ENCODE data around the gene TMEM131. TPM values are rescaled to one million over a fixed set of nuclear protein-coding genes. Genes with fewer than 3 reads are reported as not detected.

Gene TMEM131
- total and polyA plus RNA-seq, 2 of the 8 experiments (the other 6 are each of a cell fraction or from before 2014, with no cell fraction given) = 9.7 to 22.9 TPM

DNA sequence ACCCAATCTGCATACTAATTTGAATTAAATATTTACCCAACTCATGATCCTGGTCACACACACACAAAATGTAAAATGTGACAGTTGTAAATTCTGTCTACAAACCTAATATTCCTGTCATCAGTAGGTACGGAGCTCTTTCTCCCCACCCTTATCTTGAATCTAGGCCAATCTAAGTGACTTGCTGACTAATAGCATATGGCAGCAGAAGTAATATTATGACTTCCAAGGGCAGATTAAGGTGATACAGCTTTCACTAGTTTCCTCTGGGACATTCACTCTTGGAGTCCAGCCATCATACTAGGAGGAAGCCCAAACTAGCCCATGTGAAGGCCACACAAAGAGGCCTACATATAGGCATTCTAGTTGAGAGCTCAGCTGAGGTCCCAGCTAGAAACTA, 89.4 kb downstream of the TMEM131 start:
- Histone ChIP-seq H4K8ac (ENCODE audit: extremely low read depth, insufficient read depth, low read length) (no peak overlapping the region), H3K14ac (ENCODE audit: insufficient read length) (no peak overlapping the region), H3K9ac (replicated peaks in 1 of 4; ENCODE audit: extremely low read depth in 1 of 4, low read depth in 3 of 4, low read length in 3 of 4) (no peak overlapping the region), H3K27me3 (replicated peaks in 1 of 4; ENCODE audit: control insufficient read depth in 3 of 4, extremely low read depth in 1 of 4, insufficient read depth in 3 of 4, low read length in 3 of 4) (no peaks in the 10 kb centered on the region; a peak in 1 of 7 replicates), H3K4ac (replicated peaks; ENCODE audit: insufficient read length, low read depth, low read length) (no peak overlapping the region), H3K23ac (ENCODE audit: insufficient read length) (no peak overlapping the region), H2BK12ac (ENCODE audit: low read depth, low read length) (no peak overlapping the region), H3K27ac (ENCODE audit: low read depth, low read length) (no peak overlapping the region), H3K4me1 (replicated peaks in 1 of 4; ENCODE audit: control insufficient read depth in 3 of 4, insufficient read depth in 4 of 4, low read length in 3 of 4) (no peaks in the 10 kb centered on the region), H4K91ac (replicated peaks; ENCODE audit: insufficient read length, low read length) (no peak overlapping the region), H2BK120ac (replicated peaks; ENCODE audit: low read depth, low read length) (no peak overlapping the region), H4K5ac (ENCODE audit: insufficient read length, low read depth, low read length) (no peak overlapping the region), H2BK15ac (ENCODE audit: low read length) (no peak overlapping the region), H3K18ac (ENCODE audit: extremely low read depth, low read length) (no peak overlapping the region), H3K4me3 (ENCODE audit: extremely low read depth in 1 of 4, insufficient read depth in 2 of 4, low read depth in 3 of 4, low read length in 4 of 4) (no peak overlapping the region), H2BK5ac (ENCODE audit: low read depth, low read length) (no peak overlapping the region), H4K20me1 (replicated peaks in 1 of 2; ENCODE audit: control insufficient read depth in 1 of 2, insufficient read depth in 2 of 2, low read length in 2 of 2) (no peaks in the 10 kb centered on the region), H3K9me3 (ENCODE audit: insufficient read depth in 2 of 2, low read depth in 1 of 2, low read length in 1 of 2) (no peaks in the 10 kb centered on the region), H3K79me1 (ENCODE audit: low read depth, low read length) (no peaks in the 10 kb centered on the region), H3K36me3 (ENCODE audit: control insufficient read depth in 2 of 4, insufficient read depth in 4 of 4, low read length in 3 of 4) (no peaks in the 10 kb centered on the region), H2BK20ac (ENCODE audit: low read length) (no peak overlapping the region), H3K4me2 (ENCODE audit: insufficient read depth in 1 of 2, low read depth in 2 of 2, low read length in 2 of 2) (no peak overlapping the region), H3K79me2 (ENCODE audit: control insufficient read depth in 1 of 2, insufficient read depth in 2 of 2, low read length in 2 of 2) (no peaks in the 10 kb centered on the region), H3K23me2 (ENCODE audit: low read depth, low read length) (no peaks in the 10 kb centered on the region), H2AFZ (ENCODE audit: low read length) (no peak overlapping the region), H3K56ac (replicated peaks; ENCODE audit: insufficient read length, low read depth, low read length) (no peak overlapping the region), H2AK5ac (ENCODE audit: low read depth, low read length) (no peak overlapping the region)
- ChIA-PET CTCF (ENCODE audit: partially characterized antibody) (interaction anchor here (0.7 to 0.9 kb wide), 3 partner anchors 14 to 179 kb away, joined by 3 to 4 read pairs (median 3); no protein-coding TSS in a partner anchor), POLR2A (ENCODE audit: partially characterized antibody) (no interaction called here)
- DNase-seq (ENCODE audit: low read depth in 1 of 2, low spot score in 2 of 2) (no peak), FAIRE-seq (no peak)
- WGBS, 2 experiments (ENCODE audit: extremely low coverage in 1 of 2, insufficient coverage in 1 of 2, insufficient read length in 1 of 2, insufficient replicate concordance in 2 of 2, low coverage in 1 of 2, low lambda C conversion rate in 2 of 2, missing lambda C conversion rate in 1 of 2) = 100% methylated on average over 1 of the region's 1 CpG; no CpG with 5 or more reads in 1 of the 2 experiments
- TF ChIP-seq EP300 (IDR thresholded peaks at IDR 0.05; ENCODE audit: borderline replicate concordance in 1 of 2, low read depth in 2 of 2, low read length in 2 of 2) (no peak), CTBP2 (IDR thresholded peaks at IDR 0.05; ENCODE audit: borderline replicate concordance, insufficient read depth, insufficient read length, low read length) (no peak), ZNF274 (IDR thresholded peaks at IDR 0.05; ENCODE audit: borderline replicate concordance, extremely low read depth, low read length) (no peak), ASH2L (IDR thresholded peaks at IDR 0.05; ENCODE audit: low read length) (no peak), NANOG (IDR thresholded peaks at IDR 0.05; ENCODE audit: insufficient read depth, low read depth, low read length, poor library complexity, severe bottlenecking) (no peak), KDM1A (IDR thresholded peaks at IDR 0.05; ENCODE audit: borderline replicate concordance, low read length) (no peak)
- TF ChIP-seq, protein P1, sequence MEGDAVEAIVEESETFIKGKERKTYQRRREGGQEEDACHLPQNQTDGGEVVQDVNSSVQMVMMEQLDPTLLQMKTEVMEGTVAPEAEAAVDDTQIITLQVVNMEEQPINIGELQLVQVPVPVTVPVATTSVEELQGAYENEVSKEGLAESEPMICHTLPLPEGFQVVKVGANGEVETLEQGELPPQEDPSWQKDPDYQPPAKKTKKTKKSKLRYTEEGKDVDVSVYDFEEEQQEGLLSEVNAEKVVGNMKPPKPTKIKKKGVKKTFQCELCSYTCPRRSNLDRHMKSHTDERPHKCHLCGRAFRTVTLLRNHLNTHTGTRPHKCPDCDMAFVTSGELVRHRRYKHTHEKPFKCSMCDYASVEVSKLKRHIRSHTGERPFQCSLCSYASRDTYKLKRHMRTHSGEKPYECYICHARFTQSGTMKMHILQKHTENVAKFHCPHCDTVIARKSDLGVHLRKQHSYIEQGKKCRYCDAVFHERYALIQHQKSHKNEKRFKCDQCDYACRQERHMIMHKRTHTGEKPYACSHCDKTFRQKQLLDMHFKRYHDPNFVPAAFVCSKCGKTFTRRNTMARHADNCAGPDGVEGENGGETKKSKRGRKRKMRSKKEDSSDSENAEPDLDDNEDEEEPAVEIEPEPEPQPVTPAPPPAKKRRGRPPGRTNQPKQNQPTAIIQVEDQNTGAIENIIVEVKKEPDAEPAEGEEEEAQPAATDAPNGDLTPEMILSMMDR (IDR thresholded peaks at IDR 0.05; ENCODE audit: control extremely low read depth in 1 of 3, insufficient read depth in 1 of 3, low read depth in 1 of 3, low read length in 3 of 3) = no peak
- TF ChIP-seq, protein P2, sequence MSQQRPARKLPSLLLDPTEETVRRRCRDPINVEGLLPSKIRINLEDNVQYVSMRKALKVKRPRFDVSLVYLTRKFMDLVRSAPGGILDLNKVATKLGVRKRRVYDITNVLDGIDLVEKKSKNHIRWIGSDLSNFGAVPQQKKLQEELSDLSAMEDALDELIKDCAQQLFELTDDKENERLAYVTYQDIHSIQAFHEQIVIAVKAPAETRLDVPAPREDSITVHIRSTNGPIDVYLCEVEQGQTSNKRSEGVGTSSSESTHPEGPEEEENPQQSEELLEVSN (IDR thresholded peaks at IDR 0.05) = no peak
- TF ChIP-seq, protein P3, sequence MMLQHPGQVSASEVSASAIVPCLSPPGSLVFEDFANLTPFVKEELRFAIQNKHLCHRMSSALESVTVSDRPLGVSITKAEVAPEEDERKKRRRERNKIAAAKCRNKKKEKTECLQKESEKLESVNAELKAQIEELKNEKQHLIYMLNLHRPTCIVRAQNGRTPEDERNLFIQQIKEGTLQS (IDR thresholded peaks at IDR 0.05; ENCODE audit: insufficient read depth, low read depth, low read length) = no peak

Data from H1 (cell line).